SK-MEL-5 (cell line): ENCODE data around the gene CD1B. TPM values are rescaled to one million over a fixed set of nuclear protein-coding genes. Genes with fewer than 3 reads are reported as not detected.
"Not testable (repeated sequence)": the region's sequence is repeated elsewhere in the genome, so short reads cannot be mapped to it uniquely, and the experiment has no call there.

Experiments
- DNase-seq: peaks from one replicate; pipeline ENCODE4 v3.0.0-alpha.2; 2016; ENCODE audit warnings: low read depth, low spot score
- in situ Hi-C: cut with HindIII; loops from 2 replicates; pipeline ENCODE4 v1.10.0; 2016; ENCODE audit warnings: low sequenced_read_pairs, high pct_unique_total_duplicates, low pct_unique_long_range_greater_than_20kb
- total RNA-seq: library from RNA; depleted of rRNA; stranded (reverse); fragments of >200 nt; shearing (Covaris generic); gene quantifications from 2 replicates; pipeline ENCODE4 v1.2.3, GENCODE V29; 2014

CD1B gene
- total RNA-seq, 1 experiment from 2014 or later, result not detected

DNA sequence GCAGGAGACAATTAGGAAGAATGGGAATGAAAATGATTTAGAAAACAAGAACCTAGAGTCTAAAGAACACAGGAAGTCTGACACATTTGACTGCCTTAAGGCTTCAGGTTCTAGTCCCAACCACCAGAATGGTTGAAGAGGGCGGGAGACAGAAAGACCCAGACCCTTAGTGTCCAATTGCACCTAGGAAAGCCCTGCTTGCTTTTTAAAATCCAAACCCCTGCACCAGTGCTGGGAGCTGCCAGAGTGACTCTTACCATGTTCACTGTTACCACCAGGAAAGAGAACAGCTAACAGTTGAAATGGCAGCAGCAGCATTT lies 265 bp downstream of the CD1B start:
- in situ Hi-C loops, result no loop called here
- no peak for DNase-seq

DNA sequence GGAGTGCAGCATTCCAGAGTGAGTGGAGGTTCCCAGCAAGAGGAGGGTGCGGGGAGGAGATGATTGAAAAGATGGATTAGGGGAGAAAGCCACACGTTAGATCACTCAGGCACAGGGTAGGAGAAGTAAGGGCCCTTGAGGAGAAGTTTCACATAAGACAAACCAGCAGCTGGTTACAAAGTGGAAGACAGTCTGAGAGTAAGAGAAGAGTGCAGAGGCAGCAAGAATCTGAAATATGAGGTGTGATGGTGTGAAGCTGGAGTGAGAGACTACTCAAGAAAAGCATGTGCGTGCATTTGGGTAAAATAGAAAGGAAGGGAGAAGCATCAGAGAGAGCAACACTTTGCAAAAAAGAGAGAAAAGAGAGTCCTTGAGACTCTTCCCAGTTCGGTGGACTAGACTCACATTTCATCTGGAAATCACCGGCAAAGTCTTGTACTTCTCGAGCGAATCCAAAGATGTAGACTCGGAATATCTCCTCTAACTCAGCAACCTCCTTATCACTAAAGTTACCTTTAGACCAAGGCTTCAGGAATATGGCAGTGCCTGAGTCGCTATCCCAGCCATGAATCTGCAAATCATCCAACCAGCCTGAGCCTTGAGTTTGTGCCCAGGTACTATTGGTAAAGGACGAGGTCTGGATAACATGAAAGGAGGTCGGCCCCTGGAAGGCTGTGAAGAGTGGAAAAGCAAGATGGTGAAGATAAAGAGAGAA lies 783 bp downstream of the CD1B start:
- no peak for DNase-seq
- in situ Hi-C loops, result no loop called here

DNA sequence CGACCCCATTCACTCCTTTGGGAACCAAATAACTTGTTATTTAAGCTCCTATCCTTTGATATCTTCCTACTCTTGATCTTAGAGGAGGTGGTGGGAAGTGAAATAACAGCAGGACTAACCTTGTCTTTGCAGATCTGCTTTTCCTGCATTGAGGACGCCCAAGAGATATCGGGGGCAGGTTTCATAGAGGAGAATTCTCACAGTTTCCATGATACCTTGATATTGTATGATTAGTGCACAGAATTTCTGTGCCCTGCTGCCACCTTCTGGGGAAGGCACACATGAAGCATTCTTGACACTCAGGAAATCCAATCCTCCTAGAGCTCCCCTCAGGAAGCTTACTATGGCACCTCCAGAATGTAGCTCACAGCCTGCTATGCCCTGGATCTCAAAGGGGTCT lies 1.6 kb downstream of the CD1B start:
- in situ Hi-C loops, result no loop called here
- DNase-seq, result peak; percentile 37

DNA sequence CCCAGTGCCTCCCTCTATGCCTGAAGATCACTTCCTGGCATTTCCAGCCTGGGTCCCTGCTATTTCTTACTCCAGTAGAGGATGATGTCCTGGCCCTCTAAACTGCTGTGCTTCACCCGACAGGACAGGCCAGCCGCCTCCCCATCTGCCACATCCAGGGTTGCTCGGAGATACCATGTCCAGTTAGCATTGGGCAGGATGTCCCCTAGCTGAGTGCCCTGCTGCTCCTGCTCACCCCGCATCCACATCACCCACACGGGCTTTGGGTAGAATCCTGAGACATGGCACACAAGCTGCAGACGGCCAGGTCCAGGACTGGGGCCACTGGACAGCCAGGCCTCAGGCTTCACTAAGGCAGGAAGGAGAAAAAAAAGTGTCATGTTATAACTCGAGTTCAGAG lies 2.0 kb downstream of the CD1B start:
- in situ Hi-C loops, result no loop called here
- DNase-seq, result no peak

DNA sequence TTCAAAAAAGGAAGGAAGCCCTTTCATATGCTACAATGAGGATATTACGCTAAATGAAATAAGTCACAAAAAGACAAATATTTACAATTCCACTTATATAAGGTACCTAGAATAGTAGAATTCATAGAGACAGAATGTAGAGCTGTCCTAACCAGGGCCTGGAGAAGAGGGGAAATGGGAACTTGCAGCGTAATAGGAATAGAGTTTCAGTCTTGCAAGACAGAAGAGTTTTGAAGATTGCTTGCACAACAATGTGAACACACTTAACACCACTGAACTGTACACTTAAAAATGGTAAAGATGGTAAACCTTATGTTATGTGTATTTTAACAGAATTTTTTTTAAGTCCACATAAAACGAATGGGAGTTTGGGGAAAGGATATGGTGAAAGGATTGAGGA lies 2.9 kb downstream of the CD1B start:
- no peak for DNase-seq

DNA sequence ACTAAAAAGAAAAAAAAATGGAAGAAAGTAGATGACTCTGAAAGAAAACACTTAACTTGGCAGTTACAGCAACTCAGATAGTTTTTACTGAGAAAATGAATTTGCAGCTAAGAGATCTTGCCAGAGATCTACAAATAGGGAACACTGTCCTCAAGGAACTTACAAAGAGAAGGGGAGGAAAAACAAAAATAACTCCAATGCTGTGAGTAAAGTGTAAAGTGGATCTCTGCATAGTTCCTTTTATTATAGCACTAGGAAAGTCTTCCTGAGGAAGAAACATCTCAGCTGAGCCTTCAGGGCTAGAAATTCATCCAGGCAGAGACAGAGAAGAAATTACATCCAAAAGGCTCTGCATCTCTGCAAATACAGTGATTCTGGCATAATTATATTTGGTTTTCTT lies 3.9 kb downstream of the CD1B start:
- in situ Hi-C loops, result no loop called here
- no peak for DNase-seq

More for the DNA sequence above, 2.9 kb downstream of the CD1B start:
- in situ Hi-C loops, result no loop called here

DNA sequence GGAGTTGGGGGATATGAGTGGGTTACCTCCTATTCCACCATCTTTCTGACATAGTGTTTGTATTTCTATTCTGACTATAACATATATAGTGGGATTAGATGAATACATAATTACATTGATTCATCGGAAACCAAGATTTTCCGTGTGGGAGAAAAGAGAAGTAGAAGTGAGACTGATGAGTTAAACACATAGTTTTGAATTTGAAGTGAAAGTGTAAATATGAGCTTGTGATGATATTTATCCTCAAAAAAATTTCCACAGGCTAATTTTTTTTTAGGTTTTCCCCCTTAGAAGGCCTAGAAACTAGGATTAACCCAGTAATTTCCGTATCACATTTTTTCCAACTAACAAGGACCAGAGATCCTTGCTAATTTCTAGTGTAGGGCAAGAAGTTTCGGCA lies 6.9 kb downstream of the CD1B start:
- in situ Hi-C loops, result no loop called here
- DNase-seq, result no peak

DNA sequence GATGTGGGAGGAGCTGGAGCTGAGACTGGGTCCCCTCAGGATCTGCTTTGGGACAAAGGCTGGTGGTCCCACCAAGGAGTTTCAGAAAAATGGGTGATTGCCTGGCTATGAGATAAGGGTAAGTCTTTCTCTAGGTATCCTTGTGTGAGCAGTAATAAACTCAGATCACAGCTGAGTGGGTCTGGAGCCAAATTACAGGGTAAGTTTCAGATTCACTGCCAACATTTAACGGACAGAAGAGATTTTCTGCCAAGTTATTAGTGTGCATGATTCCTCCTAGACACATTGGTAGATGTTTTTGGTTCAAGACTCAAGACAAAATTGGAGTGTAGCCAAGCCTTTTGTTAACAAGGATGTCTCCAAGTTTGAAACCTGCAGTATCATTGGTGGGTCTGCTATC lies 7.5 kb downstream of the CD1B start:
- no peak for DNase-seq
- in situ Hi-C loops, result no loop called here

DNA sequence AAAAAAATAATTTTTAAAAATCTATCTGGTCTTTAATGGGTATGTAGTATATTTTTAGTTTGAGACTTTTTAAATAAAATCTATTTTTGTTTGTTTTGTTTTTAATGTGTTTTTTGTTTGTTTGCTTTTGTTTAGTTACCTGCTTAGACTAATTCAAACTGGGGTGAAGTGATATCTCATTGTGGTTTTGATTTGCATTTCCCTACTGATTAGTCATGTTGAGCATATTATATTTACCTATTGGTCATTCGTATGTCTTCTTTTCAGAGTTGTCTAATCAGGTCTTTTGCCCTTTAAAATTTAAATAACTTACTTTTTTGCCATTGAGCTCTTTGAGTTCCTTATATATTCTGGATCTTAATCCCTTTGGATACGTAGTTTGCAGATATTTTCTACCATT lies 20.3 kb downstream of the CD1B start:
- DNase-seq, result no peak
- in situ Hi-C loops, result no loop called here

DNA sequence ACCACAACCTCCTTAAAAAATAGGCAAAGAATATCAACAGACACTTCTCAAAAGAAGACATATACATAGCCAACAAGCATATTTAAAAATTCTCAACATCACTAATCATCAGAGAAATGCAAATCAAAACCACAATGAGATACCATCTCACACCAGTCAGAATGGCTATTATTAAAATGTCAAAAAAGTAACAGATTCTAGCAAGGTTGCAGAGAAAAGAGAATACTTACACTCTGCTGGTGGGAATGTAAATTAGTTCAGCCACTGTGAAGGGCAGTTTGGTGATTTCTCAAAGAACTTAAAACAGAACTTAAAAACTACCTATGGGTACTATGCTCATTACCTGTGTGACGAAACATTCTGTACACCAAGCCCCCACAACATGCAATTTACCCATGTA lies 20.7 kb downstream of the CD1B start:
- no peak for DNase-seq
- in situ Hi-C loops, result no loop called here

DNA sequence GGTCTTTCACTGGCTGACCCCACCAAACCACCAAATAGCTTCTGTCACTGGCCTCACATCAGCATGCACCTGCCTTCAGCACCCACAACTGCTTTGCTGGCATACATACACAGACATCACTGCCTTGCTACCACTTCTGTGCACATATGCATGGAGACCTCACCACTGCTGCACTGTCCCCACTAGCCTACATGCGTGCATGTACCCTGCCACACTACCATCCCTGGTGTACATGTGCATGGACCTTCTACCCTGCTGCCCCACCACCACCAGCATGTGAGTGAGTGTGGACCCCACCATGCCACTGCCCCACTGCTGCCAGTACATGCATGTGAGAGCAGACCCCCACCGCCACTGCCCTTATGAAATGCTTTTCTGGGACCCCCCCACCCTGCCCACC lies 35.5 kb downstream of the CD1B start:
- DNase-seq, result no peak
- in situ Hi-C loops, result no loop called here

DNA sequence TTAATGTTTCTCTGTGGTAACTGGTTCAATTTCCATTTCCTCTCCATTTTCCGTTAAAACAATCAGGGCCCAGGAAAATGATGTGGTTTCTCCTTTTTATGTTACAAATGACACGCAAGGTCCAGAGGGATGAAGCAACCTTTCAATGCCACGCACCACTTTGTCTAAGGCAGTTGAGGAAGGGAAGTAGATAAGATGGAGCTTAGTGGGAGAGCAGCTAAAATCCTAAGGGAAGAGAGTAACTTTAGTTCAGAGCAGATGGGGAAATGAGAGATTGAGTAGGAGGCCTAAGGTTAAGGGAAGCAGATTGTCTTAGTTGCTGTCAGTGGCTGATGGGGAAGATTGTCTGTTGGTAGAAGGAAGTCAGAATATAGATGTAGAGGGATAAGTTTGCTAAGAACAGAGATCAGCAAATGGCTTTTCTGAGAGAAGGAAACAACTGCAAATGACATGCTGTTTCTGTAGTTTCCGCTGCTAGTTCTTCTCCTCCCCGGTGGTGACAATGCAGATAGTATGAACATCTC lies 40.9 kb downstream of the CD1B start:
- no peak for DNase-seq
- in situ Hi-C loops, result no loop called here

DNA sequence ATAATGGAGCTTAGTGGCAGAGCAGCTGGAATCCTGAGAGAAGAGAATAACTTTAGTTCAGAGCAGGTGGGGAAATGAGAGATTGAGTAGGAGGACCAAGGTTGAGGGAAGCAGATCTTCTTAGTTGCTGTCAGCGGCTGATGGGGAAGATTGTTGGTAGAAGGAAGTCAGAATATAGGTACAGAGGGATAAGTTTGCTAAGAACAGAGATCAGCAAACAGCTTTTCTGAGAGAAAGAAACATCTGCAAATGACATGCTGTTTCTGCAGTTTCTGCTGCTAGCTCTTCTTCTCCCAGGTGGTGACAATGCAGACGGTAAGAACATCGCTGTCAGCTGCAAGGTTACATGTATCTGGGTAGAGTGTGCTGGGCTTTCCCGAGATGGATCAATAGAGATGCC lies 41.5 kb downstream of the CD1B start, which contains the start of gene CD1C:
Gene CD1C, plus strand, starts transcription at position 113 of the 400 bp plus-strand sequence. Its CDS starts 142 bp downstream, at position 255.
- in situ Hi-C loops, result no loop called here
- DNase-seq, result no peak

DNA sequence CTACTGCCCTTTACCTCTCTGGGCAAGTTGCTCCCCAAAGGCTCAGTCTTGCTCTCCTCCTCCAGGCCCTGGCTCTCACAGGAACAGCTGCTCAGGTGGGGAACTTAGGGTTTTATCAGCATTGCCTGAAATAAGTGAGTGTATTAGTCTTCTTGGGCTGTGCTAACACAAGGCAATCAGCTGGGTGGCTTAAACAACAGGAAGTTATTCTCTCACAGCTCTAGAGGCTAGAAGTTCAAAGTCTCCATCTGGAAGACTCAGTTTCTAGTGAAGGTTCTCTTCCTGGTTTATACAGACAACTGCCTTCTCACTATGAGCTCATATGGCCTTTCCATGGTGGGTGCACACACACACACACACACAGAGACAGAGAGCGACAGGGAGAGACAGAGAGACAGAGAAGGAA lies 44.4 kb downstream of the CD1B start:
- in situ Hi-C loops, result no loop called here
- DNase-seq, result no peak

DNA sequence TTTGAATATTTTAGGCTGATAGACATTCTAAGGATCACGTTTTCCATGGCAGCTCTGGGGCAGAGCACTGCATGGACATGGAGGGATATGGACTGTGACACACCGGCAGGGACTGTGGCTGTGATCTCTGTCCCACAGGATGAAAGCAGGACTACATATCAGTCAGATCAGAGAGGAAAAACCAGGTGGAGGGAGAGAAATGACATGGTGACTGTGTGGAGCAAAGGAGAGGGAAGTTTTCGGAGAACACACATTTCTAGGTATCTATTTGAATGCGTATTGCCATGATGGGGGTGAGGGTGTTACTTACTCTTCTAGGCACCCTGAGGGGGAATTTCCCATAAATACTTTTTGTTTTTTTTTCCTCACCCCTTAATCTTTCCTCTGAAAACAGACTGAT lies 44.8 kb downstream of the CD1B start:
- no peak for DNase-seq
- in situ Hi-C loops, result no loop called here

DNA sequence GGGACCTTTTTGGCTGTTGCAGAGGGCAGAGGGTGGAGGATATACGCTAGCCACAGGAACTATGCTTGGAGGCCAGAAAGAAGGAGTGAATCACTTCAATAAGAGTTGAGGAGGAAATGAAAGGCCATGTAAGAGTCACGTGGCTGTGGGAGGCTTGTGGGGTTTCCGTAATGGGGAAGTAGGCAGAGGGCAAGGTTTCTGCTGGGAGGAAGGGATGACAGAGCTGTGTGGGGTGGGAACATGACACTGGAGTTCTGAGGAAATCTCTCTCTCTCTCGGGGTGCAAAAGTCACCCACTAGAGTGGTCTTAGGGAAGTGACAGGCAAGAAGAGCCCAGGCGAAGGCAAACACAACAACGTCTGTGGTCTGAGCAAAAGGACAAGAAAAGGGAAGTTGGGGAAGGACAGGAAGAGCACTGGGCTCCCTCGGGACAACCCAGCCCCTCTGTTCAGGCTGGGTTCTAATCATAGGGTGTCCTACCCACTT lies 45.5 kb downstream of the CD1B start:
- no peak for DNase-seq
- in situ Hi-C loops, result no loop called here

DNA sequence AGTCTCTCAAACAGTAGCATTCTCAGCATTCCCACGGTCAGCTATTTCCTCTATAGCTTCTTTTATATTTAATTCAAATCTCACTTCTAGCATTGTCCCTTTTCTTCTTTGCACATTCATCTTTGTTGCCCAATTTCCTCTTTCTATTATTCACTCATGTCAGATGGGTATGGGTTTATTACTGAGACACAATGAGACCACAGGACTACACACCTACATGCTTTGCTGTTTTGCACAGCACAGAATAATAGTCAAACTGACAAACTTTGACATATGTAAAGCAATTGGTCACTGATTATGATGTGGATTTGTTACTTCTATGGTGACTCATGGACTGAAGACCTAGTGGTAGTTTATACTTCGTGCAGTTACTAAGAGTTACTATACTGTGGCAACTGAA lies 47.4 kb downstream of the CD1B start:
- no peak for DNase-seq
- in situ Hi-C loops, result no loop called here

DNA sequence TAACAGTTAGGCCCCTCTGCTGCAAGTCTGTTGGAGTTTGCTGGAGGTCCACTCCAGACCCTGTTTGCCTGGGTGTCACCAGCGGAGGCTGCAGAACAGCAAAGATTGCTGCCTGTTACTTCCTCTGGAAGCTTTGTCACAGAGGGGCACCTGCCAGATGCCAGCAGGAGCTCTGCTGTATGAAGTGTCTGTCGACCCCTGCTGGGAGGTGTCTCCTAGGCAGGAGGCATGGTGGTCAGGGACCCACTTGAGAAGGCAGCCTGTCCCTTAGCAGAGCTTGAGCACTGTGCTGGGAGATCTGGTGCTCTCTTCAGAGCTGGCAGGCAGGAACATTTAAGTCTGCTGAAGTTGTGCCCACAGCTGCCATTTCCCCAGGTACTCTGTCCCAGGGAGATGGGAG lies 48.9 kb downstream of the CD1B start:
- in situ Hi-C loops, DNase-seq: not testable (repeated sequence)
